HG03196 (cell line): ENCODE results near the gene NME4.
"Not testable (repeated sequence)": the region's sequence is repeated elsewhere in the genome, so short reads cannot be mapped to it uniquely, and the experiment has no call there.

Experiments used
- ATAC-seq: cut with Tn5 transposase; IDR thresholded peaks from one replicate; pipeline ENCODE4 v1.9.1; 2021; ENCODE audit not compliant: unreplicated experiment

Gene NME4

DNA sequence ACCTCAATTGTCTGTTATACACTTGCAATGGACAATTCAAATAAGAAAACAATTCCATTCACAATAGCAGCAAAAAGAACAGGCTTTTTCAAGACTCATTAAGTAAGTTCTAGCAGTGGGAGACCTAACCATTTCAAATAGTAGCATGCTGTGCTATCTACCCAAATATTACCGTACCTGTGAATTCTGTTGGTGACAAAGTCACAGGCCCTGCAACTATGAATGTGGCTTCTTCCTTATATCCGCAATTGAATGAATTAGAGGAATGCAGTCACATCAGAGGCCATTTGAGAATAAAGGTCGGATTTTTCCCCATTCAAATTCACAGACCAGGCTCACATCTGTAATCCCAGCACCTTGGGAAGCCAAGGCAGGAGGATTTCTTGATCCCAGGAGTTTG, 800 bp upstream of the NME4 start:
- no peak for ATAC-seq

DNA sequence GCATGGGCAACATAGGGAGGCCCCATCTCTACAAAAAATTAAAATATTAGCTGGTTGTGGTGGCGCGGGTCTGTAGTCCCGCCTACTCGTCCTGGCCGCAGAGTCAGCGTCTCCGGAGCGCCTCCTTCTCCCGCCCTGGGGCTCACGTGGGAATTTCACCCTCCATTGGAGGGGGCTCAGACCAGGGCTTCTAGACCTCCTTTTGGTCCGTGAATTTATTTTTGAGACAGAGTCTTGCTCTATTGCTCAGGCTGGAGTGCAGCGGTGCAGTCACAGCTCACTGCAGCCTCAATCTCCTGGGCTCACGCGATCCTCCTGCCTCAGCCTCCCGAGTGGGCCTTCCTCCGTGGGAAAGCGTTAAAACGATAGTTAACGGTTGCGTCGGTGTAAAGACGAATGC, 394 bp upstream of the NME4 start:
- ATAC-seq, result no peak

DNA sequence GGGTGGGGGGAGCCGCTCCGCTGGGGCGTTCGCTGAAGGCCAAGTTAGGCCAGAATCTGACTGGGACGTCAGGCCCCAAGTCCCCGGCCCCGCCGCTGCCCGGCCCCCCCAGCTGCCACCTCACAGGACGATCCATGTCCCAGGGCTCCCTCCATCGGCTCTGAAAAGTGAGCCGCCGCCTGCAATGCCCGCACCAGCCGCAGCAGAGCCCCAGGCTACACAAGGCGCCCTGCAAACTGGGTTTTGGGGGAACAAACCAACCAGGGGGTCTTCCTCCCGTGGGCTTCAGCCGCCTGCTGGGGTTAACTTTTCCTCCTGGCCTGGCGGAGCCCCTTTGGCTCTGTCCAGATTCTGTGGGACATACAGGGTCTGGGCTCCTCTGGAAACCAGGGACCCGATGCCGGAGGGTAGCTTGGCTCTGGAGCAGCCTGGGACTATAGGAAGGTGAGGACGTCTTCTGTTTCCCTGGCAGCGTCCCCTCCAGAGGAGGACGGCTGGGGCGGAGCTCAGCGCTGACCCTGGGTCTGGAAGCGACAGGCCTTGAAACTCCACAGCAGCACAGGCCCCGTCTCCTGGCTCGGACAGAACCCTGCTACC, 835 bp downstream of the NME4 start:
- ATAC-seq, result no peak

DNA sequence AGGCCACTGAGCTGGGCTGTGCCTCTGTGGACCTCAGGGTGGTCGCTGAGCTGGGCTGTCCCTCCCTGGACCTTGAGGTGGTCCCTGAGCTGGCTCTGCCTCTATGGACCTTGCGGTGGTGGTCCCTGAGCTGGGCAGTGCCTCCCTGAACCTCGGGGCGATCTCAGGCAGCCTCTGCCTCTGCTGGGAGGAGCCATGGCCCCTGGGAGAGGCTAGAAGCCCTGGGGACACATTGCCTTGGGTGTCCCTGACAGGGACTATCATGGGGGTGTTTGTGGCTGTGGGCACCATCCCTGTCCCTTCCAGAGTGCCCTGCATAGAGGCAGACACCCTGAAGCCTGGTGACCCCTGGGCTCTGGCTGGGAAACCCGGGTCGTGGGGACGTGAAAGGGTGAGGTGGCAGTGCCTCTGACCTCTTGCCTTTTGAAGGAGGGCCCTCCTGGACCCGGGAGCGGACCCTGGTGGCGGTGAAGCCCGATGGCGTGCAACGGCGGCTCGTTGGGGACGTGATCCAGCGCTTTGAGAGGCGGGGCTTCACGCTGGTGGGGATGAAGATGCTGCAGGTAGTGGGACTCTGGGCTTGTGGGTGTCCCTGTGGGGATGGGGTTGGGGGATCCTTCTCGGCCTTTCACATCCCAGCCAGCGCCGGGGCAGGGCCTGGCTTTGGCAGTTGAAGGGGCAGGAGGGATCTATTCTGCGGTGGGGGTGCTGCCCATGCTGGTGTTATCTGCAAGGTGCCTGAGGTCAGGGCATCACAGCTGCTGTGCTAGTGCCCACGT, 1.8 kb downstream of the NME4 start:
- no peak for ATAC-seq

DNA sequence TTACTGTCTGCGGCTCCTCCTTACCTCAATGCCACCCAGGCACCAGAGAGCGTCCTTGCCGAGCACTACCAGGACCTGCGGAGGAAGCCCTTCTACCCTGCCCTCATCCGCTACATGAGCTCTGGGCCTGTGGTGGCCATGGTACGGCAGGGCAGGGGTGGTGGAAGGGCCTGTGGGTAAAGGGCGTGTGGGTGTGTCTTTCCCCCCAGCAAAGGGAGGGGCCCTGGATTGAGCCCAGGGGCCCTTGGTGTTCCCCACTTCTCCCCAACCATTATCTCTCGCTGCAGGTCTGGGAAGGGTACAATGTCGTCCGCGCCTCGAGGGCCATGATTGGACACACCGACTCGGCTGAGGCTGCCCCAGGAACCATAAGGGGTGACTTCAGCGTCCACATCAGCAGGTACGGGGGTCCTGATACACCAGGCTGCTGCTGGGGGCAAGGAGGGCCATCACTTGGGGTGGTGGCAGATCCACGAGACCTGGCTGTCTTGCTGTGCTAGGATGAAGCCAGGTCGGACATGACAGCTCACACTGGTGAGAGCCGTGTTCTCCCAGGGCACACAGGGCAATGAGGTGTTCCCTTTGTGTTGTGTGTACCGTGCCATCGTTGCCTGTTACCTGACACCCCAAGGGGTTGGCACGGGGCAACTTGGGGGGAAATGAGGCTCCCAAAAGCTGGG, 2.5 kb downstream of the NME4 start:
- ATAC-seq, result no peak

DNA sequence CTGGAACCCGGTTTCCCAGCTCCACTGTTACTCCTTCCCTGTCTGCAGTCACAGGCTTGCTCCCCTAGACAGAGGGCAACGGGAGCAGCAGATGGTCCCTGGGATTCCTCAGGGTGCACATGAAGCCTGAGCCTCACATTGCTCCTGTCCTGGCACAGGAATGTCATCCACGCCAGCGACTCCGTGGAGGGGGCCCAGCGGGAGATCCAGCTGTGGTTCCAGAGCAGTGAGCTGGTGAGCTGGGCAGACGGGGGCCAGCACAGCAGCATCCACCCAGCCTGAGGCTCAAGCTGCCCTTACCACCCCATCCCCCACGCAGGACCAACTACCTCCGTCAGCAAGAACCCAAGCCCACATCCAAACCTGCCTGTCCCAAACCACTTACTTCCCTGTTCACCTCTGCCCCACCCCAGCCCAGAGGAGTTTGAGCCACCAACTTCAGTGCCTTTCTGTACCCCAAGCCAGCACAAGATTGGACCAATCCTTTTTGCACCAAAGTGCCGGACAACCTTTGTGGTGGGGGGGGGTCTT, 3.1 kb downstream of the NME4 start:
- ATAC-seq, result no peak

DNA sequence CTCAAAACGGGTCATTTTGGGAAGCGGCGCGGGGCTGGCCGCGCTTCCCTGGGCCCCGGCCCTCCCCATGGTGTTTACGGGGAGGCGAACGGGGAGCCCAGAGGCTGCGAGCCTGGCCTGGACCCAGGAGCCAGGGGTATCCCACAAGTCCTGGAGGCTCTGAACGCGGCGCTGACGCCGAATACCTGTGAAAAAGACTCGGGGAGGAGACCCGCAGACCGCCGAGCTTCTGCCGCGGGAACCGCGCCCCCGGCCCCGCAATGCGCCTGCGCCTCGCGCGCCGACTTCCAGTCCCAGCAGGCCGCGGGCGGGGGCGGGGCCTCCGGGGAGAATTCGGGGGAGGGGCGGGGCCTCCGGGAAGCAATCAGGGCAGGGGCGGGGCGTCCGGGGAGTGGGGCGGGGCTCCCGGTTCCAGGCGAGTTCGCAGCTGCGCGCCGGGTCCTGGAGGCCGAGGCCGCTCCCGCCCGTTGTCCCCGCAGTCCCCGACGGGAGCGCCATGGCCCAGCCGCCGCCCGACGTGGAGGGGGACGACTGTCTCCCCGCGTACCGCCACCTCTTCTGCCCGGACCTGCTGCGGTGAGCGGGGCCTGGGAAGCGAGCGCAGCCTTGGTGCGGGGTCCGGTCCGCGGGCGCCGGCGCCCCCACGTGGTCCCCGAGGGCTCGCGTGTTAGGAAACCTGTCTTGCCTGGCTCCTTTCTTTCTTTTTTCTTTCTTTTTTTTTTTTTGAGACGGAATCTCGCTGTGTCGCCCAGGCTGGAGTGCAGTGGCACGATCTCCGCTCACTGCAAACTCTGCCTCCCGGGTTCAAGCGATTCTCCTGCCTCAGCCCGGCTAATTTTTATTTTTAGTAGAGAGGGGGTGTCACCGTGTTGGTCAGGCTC, 4.7 kb downstream of the NME4 start, which contains the start of gene DECR2:
DECR2 (plus strand) TSS at position 418 of the 881 bp plus-strand sequence; CDS start at position 497, 79 bp downstream.
- peak; percentile 53 for ATAC-seq

DNA sequence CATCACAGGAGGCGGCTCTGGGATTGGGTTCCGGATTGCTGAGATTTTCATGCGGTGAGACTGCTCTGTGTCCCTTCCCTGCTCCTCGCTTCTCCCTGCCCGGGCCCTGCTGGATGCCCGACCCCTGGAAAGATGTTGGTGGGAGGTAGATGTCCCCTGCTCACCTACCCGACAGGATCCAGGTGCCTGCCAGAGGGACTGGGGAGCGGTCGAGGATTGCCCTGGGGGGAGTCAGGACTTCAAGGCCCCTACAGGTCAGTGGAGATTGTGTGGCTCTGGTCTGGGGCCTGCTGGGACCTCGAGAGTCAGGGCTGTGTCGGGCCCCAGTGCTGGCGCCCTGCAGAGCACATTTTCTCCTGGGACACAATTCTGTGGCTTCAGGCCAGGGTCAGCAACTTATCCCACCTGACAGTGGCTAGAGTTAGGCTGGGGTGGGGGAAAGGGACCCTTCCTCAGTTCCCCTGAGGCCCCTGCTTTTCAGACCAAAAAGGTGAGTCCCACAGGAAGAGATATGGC, 8.0 kb downstream of the NME4 start:
- ATAC-seq, result no peak

DNA sequence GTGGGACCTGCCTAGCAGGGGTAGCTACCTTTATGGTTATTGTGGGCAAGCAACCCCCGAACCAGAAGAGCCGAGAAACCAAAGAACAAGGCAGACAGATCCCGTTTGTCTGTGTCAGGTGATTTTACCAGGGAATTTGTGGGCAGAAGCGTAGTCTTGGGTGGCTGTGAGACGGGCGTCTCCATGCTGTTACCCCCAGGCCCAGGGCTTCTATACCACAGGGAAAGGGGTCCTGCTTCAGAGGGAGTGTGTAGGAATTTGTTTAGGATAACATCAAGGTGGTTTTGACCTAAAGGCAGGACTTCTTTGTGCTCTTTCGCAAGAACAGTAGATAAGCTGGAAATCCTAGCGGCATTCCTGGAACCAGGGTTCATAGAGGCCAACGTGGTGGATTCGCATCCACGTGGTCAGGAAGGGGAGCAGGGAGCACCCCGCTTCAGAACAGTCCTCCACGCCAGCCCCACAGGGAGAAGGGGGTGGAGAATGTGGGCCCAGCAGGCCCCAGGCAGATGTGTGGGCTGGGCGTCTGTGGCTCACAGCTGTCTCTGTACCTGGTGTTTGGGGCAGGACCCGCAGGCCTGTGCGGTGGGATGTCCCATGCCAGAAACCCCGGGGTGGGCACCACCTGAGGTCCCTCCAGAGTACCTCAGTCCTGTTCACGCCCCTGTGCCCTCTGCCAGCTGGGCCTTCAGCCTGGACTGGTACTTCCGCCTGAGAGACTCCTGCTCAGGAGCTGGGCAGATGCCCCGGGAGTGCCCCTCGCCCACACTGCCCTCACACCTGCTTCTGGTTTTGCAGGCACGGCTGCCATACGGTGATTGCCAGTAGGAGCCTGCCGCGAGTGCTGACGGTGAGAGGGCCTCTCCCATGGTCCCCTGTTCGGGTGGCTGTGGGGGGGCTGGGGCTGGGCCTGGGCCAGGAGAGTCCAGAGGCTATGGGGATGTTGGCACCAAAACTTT, 8.8 kb downstream of the NME4 start:
- no peak for ATAC-seq

DNA sequence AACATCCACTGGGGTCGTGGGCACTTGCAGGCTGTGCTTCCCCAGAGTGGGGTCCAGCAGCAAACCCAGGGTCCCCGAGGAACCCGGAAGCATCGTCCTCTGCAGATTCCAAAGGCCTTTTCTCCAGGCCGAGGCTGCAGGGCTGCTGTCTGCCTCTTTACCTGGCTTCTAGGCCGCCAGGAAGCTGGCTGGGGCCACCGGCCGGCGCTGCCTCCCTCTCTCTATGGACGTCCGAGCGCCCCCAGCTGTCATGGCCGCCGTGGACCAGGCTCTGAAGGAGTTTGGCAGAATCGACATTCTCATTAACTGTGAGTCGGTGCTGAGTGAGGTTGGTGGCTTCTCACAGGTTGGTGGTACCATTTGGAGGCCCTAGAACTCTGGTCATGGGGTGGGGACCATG, 10.3 kb downstream of the NME4 start:
- no peak for ATAC-seq

DNA sequence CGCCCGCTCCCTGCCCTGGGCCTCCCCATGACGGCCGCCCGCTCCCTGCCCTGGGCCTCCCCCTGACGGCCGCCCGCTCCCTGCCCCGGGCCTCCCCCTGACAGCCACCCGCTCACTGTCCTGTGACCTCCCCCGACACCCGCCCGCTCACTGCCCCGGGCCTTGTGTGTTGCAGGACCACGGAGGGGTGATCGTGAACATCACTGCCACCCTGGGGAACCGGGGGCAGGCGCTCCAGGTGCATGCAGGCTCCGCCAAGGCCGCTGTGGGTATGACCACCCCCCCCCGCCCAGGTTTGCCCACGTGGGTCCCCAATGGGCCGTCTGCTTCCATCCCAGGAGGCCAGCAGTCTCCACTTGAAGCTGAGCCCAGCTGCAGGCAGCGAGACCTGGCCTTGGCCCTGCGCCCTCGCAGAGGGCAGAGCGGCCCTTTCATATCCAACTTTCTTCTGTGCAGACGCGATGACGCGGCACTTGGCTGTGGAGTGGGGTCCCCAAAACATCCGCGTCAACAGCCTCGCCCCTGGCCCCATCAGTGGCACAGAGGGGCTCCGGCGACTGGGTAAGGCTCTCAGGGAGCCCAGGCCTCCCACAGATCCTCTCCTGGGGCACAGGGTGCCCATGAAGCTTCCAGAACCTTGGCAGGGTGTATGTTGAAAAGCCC, 13.6 kb downstream of the NME4 start:
- ATAC-seq, result no peak

DNA sequence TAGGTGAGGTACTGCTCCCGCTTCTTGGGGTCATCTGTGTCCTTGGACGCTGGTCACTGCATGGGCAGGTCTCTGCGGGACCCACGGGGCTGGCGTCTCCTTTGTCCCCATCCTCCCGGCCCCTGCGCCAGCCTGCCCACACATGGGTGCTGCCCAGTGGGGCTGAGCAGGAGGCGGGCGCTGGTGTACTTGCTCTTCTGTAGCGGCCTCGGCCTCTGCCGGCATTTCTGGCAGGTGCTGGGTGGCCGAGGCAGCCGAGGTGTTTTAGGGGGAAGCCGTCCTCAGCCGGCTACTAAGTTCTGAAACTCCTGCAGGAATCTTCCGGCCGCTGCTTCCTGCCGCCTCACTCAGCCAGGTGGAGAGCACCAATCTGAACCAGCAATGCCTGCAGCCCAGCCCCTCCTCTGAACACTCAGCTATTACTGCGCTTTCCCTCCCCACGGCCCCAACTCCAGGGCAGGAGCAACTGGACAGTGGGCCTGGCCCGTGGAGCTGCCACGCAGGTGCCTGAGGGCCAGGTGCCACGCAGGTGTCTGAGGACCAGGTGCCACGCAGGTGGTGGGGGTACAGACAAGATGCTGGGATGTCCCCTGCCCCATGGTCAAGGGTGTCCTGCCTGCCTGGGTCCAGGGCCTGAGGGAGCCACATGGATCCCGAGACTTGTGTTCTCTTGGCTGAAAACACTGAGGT, 14.7 kb downstream of the NME4 start:
- no peak for ATAC-seq

DNA sequence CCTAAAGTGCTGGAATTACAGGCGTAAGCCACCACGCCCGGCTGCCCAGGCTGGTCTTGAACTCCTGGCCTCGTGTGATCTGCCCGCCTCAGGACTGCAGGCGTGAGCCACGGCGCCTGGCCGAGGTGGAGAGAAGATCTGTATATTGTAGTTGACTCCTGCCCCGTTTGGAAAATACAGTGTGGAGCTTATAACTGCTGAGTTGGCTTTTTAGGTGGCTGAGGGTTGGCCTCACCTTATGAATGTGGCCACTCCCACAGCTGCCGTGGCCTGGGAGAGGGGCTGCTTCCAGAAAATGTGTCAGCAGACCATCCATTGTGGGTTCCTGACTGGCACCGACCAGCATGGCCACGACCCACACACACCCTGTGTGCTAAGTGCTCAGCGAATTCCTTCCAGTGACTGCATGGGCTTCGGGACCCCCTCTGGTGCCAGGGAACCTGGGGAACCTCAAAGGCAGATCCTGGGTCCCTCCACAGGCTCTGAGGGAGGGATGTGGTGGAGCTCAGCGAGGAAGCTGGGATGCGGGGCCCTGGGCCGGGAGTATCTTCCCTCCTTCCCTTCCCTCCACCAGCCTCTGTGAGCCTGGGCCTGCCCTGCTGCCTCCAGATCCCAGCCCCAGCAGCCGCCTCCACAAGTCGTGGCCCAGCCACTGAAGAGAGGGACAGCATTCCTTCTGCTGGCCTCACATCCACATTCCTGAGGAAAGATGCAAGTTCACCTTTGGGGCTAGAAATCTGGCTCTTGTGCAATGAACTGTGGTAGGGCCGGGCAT, 17.6 kb downstream of the NME4 start:
- no peak for ATAC-seq

DNA sequence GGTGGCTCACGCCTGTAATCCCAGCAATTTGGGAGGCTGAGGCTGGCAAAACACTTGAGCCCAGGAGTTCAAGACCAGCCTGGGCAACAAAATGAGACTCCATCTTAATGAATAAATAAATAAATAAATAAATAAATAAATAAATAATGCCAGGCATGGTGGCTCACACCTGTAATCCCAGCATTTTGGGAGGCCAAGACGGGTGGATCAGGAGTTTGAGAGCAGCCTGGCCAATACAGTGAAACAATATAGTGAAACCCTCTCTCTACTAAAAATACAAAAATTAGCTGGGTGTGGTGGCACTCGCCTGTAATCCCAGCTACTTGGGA, 18.1 kb downstream of the NME4 start:
- ATAC-seq, result not testable (repeated sequence)

DNA sequence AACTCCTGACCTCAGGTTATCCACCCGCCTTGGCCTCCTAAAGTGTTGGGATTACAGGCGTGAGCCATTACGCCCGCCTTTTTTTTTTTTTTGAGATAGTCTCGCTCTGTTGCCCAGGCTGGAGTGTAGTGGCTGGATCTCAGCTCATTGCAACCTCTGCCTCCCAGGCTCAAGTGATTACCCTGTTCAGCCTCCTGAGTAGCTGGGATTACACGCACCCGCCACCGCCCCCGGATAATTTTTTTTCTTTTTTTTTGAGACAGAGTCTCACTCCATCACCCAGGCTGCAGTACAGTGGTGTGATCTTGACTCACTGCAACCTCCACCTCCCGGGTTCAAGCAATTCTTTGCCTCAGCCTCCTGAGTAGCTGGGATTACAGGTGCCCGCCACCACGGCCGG, 25.2 kb downstream of the NME4 start:
- not testable (repeated sequence) for ATAC-seq

DNA sequence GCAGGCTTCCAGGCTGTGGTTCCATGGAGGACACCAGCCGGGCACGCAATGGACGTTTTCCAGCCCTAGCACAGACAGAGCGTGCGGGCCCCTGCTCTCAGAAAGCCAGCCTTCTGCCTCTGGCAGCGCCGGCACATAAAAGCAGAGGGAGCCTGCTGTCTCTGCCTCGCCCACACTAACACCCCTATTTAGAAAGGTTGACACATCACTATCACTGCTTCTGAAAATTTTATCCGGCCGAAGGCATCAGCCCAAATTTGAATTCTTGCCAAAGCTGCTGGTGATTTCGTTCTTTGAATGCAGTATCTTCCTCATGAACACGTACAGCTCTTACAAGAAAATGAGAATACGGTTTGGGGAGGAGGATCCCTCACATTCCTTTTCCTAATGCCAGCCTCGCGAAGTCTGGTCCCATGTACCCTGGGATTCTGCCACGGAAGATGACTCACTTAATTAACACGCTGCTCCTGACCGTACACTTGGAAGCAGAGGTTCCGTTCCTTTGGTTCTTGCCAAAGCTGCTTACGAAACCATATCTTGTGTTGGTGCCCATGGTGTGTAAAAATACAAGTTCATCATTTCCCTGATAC, 27.1 kb downstream of the NME4 start:
- ATAC-seq, result no peak

DNA sequence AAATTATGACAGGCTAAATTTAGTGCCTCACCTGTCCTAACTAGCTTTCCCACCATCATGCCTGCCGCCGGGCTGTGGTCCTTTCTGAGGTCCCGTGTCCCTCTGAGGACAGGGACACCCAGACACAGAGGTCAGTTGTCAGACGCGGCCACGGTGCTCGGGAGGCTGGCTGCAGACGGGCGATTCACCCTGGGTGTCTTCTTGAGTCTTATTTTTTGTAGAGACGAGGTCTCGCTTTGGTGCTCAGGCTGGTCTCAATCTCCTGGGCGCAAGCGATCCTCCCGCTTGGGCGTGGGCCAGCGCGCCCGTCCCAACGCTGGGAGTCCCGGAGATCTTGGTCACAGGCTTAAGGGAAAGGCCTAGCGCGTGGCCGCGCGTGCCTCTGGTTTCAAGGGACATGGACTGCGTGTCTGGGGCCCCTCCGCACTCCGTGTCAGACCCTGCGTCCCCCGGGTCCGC, 27.7 kb downstream of the NME4 start:
- no peak for ATAC-seq
